PC-3 (cell line): ENCODE measurements around the gene MGP. TPM values are rescaled to one million over a fixed set of nuclear protein-coding genes. Genes with fewer than 3 reads are reported as not detected.

Experiments used
- ATAC-seq: fragments of 200-7000 bp; cut with Tn5 transposase; 2 replicates; pipeline ENCODE4 v1.9.1; 2020; ENCODE audit warnings: mild to moderate bottlenecking, moderate library complexity
- BruUV-seq: library from RNA; stranded (reverse); fragments of 400-500 nt; replicated peaks from 2 replicates; lab custom pipeline; 2021; lab: Mats Ljungman, UMichigan
- CTCF ChIA-PET: fragments of 300-600 bp; sonication (Branson Sonifier 250); formaldehyde crosslinking; loops from one replicate; lab custom pipeline; 2022; ENCODE audit warnings: antibody characterized with exemption; lab: Charles Lee
- POLR2A ChIA-PET: fragments of 300-600 bp; sonication (Branson Sonifier 250); formaldehyde crosslinking; loops from one replicate; lab custom pipeline; 2022; ENCODE audit warnings: antibody characterized with exemption; ENCODE audit not compliant: unreplicated experiment; lab: Charles Lee
- DNase-seq: peaks from one replicate; pipeline ENCODE4 v3.0.0-alpha.2; 2015
- H2AFZ ChIP-seq: fragments of 300-600 bp; sonication (generic); 2 replicates; pipeline ENCODE4 v1.6.0; 2016; ENCODE audit warnings: antibody characterized with exemption, low read length
- H3F3A ChIP-seq: fragments of 300-600 bp; sonication (generic); one replicate; pipeline ENCODE4 v1.6.0; 2017; ENCODE audit warnings: antibody characterized with exemption, low read length, control low read depth, mild to moderate bottlenecking; ENCODE audit not compliant: unreplicated experiment
- H3K27ac ChIP-seq: fragments of 300-600 bp; sonication (generic); 2 replicates; pipeline ENCODE4 v1.5.1; 2016; ENCODE audit warnings: mild to moderate bottlenecking, low read length
- H3K27me3 ChIP-seq: fragments of 300-600 bp; sonication (generic); 2 replicates; pipeline ENCODE4 v1.6.1; 2016; ENCODE audit warnings: low read length, mixed read lengths
- H3K36me3 ChIP-seq: fragments of 300-600 bp; sonication (generic); 2 replicates; pipeline ENCODE4 v1.6.1; 2016; ENCODE audit warnings: low read depth, mixed run types, low read length, mixed read lengths
- H3K4me1 ChIP-seq: fragments of 300-600 bp; sonication (generic); 2 replicates; pipeline ENCODE4 v1.5.1; 2016; ENCODE audit warnings: low read length; ENCODE audit not compliant: insufficient read depth
- H3K4me2 ChIP-seq: fragments of 300-600 bp; sonication (generic); 2 replicates; pipeline ENCODE4 v1.6.0; 2016; ENCODE audit warnings: low read length
- H3K4me3 ChIP-seq: fragments of 300-600 bp; sonication (generic); 2 replicates; pipeline ENCODE4 v1.5.1; 2016; ENCODE audit warnings: mild to moderate bottlenecking, low read length, mixed read lengths
- H3K79me2 ChIP-seq: fragments of 300-600 bp; sonication (generic); 2 replicates; pipeline ENCODE4 v1.6.1; 2017; ENCODE audit warnings: low read length, mixed read lengths
- H3K9ac ChIP-seq: fragments of 300-600 bp; sonication (generic); 2 replicates; pipeline ENCODE4 v1.6.0; 2016; ENCODE audit warnings: mild to moderate bottlenecking, low read length
- H3K9me2 ChIP-seq: fragments of 300-600 bp; sonication (generic); replicated peaks from 2 replicates; pipeline ENCODE4 v1.6.1; 2016; ENCODE audit warnings: mixed run types, low read length, mixed read lengths
- H3K9me3 ChIP-seq: fragments of 300-600 bp; sonication (generic); 2 replicates; pipeline ENCODE4 v1.6.1; 2016; ENCODE audit warnings: low read length, mixed read lengths
- H4K20me1 ChIP-seq: fragments of 300-600 bp; sonication (generic); 2 replicates; pipeline ENCODE4 v1.6.1; 2016; ENCODE audit warnings: low read length, mixed read lengths
- CTCF ChIP-seq: fragments of 300-600 bp; sonication (generic); conservative IDR thresholded peaks from 2 replicates; pipeline ENCODE4 v1.5.1; 2017; ENCODE audit warnings: antibody characterized with exemption, low read depth, mild to moderate bottlenecking, low read length
- EZH2 ChIP-seq: fragments of 300-600 bp; sonication (generic); IDR thresholded peaks from one replicate; pipeline ENCODE4 v1.6.1; 2017; ENCODE audit warnings: antibody characterized with exemption, mild to moderate bottlenecking, low read length; ENCODE audit not compliant: unreplicated experiment
- EZH2phosphoT487 ChIP-seq: fragments of 300-600 bp; sonication (generic); IDR thresholded peaks from 2 replicates; pipeline ENCODE4 v1.6.1; 2018; ENCODE audit warnings: mild to moderate bottlenecking, antibody characterized with exemption, low read length, borderline replicate concordance
- intact Hi-C: fragments of 100-400 bp; cut with micrococcal nuclease; formaldehyde crosslinking; loops from 2 replicates; pipeline ENCODE4 v1.9.0; 2023
- total RNA-seq: library from RNA; depleted of rRNA; stranded (reverse); fragments of >200 nt; gene quantifications from 2 replicates; pipeline ENCODE4 v1.2.3, GENCODE V29; 2014

MGP gene
- total RNA-seq, 1 experiment from 2014 or later, result 0.22 TPM

- no peaks in the 10 kb centered on the region for H3K9me2 ChIP-seq
- intact Hi-C loops, result no loop called here
- ATAC-seq, result no peak
- DNase-seq, result no peak
- no peaks in the 10 kb centered on the region for H3K9me3 ChIP-seq
- no peaks in the 10 kb centered on the region for H3K27me3 ChIP-seq
- H3K27ac ChIP-seq, result no peak overlapping the region
- H3K4me3 ChIP-seq, result no peak overlapping the region
- H4K20me1 ChIP-seq, result no peaks in the 10 kb centered on the region
- H3K36me3 ChIP-seq, result no peaks in the 10 kb centered on the region
- TF ChIP-seq CTCF (no peak), EZH2phosphoT487 (no peak), EZH2 (no peak)
- ChIA-PET CTCF (no interaction called here), POLR2A (no interaction called here)
- BruUV-seq, result no TSS peak
- H2AFZ ChIP-seq, result no peak overlapping the region
- H3K79me2 ChIP-seq, result no peaks in the 10 kb centered on the region
- H3K4me2 ChIP-seq, result no peak overlapping the region
- no peak overlapping the region for H3K9ac ChIP-seq
- peaks cover 4% of the 10 kb centered on the region for H3K4me1 ChIP-seq
- no peaks in the 10 kb centered on the region for H3F3A ChIP-seq
Measured at GRCh38 chr12:14853961-14854360, 31.7 kb downstream of the MGP start.

- Histone ChIP-seq H3K27me3 (no peaks in the 10 kb centered on the region), H3K4me1 (peaks cover 4% of the 10 kb centered on the region), H3K9me2 (no peaks in the 10 kb centered on the region), H3K36me3 (no peaks in the 10 kb centered on the region), H3K79me2 (no peaks in the 10 kb centered on the region), H3K27ac (no peak overlapping the region), H2AFZ (no peak overlapping the region), H3K9me3 (no peaks in the 10 kb centered on the region), H4K20me1 (no peaks in the 10 kb centered on the region), H3K4me3 (no peak overlapping the region), H3F3A (no peaks in the 10 kb centered on the region), H3K4me2 (no peak overlapping the region), H3K9ac (no peak overlapping the region)
- no TSS peak for BruUV-seq
- ATAC-seq (no peak), DNase-seq (no peak)
- intact Hi-C loops, result no loop called here
- POLR2A ChIA-PET, result no interaction called here
- CTCF ChIA-PET, result no interaction called here
- no peak for TF ChIP-seq CTCF
- no peak for TF ChIP-seq EZH2
- no peak for TF ChIP-seq EZH2phosphoT487
Measured at GRCh38 chr12:14852880-14853279, 32.8 kb downstream of the MGP start.

- no peak for DNase-seq
- H3K9ac ChIP-seq, result no peak overlapping the region
- H3K4me2 ChIP-seq, result no peak overlapping the region
- no peak overlapping the region for H3K27ac ChIP-seq
- TF ChIP-seq EZH2phosphoT487, result no peak
- no peak for TF ChIP-seq EZH2
- TF ChIP-seq CTCF, result no peak
- H3K4me3 ChIP-seq, result no peak overlapping the region
- POLR2A ChIA-PET, result no interaction called here
- H3K9me2 ChIP-seq, result no peaks in the 10 kb centered on the region
- no peaks in the 10 kb centered on the region for H3K79me2 ChIP-seq
- intact Hi-C loops, result no loop called here
- H3F3A ChIP-seq, result no peaks in the 10 kb centered on the region
- no peaks in the 10 kb centered on the region for H4K20me1 ChIP-seq
- CTCF ChIA-PET, result interaction anchor here (0.6 kb wide), 1 partner anchor 363 kb away, joined by 3 read pairs; no protein-coding TSS in a partner anchor
- no TSS peak for BruUV-seq
- H3K9me3 ChIP-seq, result no peaks in the 10 kb centered on the region
- no peak for ATAC-seq
- H3K27me3 ChIP-seq, result no peaks in the 10 kb centered on the region
- H3K4me1 ChIP-seq, result peaks cover 7% of the 10 kb centered on the region
- no peak overlapping the region for H2AFZ ChIP-seq
- H3K36me3 ChIP-seq, result no peaks in the 10 kb centered on the region
Measured at GRCh38 chr12:14850929-14851663, 34.6 kb downstream of the MGP start.
